Omental fat pad (tissue), 4 donors: ENCODE measurements around the gene AKAP7. TPM values are rescaled to one million over a fixed set of nuclear protein-coding genes. Genes with fewer than 3 reads are reported as not detected.

ENCODE experiments used
- ATAC-seq: fragments of 150-250 bp; one replicate; pipeline ENCODE4 v1.9.1; 2016; ENCODE audit warnings: mild to moderate bottlenecking, moderate library complexity; ENCODE audit not compliant: low FRiP score
- DNase-seq: peaks from one replicate; pipeline ENCODE4 v3.0.0-alpha.2; 2019; ENCODE audit warnings: low spot score
- CTCF ChIP-seq, 3 donors: fragments of 450-650 bp; IDR thresholded peaks; one replicate each; pipeline ENCODE4 v1.5.1; 2016 to 2017; ENCODE audit warnings: antibody characterized with exemption in 3 of 3, mild to moderate bottlenecking in 3 of 3, moderate library complexity in 2 of 3
- total RNA-seq, 4 donors: library from RNA; depleted of rRNA; stranded (reverse); fragments of >200 nt; gene quantifications; one replicate each; pipeline ENCODE4 v1.1.0, GENCODE V29; 2016

Gene AKAP7
- total RNA-seq, 4 donors from 2014 or later: 8.1 to 16.6 (median 10.7) TPM

DNA sequence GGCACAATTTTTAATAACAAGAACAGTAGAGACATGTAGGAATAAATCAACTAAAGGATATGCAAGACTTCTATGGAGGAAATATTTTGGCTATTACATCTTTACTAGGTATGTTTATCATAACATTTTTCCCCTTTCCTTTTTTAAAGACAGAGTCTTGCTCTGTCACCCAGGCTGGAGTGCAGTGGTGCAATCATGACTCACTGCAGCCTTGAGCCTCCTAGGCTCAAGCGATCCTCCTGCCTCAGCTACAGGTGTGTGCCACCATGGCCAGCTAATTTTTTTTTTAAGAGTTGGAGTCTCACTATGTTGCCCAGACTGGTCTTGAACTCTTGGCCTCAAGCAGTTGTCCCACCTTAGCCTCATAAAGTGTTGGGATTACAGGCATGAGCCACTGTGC, 37.0 kb downstream of the AKAP7 start:
- DNase-seq (no peak), ATAC-seq (no peak)
- TF ChIP-seq CTCF (IDR thresholded peaks at IDR 0.05): no peak

DNA sequence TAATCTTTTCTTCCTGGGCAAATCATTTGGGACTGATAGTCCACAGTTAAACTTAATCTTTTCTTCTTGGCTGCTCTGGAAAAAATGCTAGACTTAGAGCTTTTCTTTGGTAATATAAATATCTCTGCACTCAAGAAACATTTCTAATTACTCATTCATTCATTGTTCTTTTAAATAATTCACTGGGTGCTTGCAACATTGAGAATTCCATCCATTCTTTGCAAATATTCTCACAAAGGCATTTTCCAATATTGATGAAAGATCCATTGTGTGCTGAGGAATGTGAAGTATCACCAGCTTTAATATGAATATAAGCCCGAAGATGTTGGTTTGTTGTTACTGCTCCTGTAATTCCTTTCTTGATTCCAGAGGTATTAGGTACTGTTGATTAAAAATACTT, 38.4 kb downstream of the AKAP7 start:
- DNase-seq (no peak), ATAC-seq (no peak)
- no peak for TF ChIP-seq CTCF (IDR thresholded peaks at IDR 0.05)

- no peak for ATAC-seq
- no peak for TF ChIP-seq CTCF (IDR thresholded peaks at IDR 0.05)
Observed at GRCh38 chr6:131175564-131175963, 40.3 kb downstream of the AKAP7 start.

DNA sequence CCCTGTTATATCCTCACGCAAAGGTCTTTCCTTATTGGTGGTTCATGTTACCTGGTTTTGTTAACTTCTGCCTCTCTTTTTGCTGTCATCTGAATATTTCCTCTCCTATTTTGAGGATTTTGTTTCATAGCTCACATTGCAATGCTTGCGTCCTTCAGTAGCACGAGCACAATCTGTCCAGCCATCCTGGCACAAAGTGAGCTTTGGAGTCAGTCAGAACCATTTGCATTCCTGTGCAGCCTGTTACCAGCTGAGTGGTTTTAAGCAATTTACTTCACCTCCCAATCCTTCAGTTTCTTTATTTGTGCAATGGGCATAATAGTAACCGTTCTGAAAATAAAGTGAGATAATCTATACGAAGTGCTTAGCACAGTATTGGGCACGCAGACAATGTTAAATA, 42.7 kb downstream of the AKAP7 start:
- DNase-seq: no peak
- no peak for TF ChIP-seq CTCF (IDR thresholded peaks at IDR 0.05)
- no peak for ATAC-seq

More at GRCh38 chr6:131175564-131175963, 40.3 kb downstream of the AKAP7 start:
- no peak for DNase-seq

GRCh38 chr6:131182991-131183425, 47.7 kb downstream of the AKAP7 start:
- no peak for TF ChIP-seq CTCF (IDR thresholded peaks at IDR 0.05)
- ATAC-seq (no peak), DNase-seq (no peak)

DNA sequence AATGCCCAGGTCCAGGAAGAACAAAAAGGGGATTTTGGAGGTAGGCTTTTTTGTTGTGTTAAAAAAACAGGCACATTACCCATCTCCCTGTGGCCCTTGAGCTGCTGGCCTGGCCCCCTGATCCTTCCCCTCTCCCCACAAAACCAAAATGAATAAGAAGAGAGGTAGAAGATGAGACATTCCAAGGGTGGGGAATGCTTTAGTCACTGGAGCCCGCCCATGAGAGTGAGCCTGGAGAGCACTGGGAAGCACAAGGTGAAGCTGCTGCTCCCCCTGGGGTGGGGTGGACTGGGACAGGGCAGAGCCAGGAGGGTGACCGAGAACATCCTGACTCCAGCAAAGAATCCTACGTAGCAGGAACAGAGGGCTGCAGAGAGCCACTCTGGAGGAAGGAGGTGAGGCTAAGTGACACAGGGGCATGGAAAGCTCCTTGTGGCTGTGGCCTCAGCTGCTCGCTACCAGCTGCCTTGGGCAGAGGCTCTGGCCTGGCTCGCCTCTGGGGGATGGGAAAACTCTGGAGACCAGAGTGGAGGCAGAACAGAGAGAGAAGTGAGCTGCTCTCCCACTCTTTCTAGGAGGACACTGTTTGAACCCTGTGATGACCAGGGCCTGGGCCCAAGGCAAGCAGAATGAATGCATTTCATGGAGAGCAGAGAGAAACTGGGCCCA, 48.3 kb downstream of the AKAP7 start:
- ATAC-seq (no peak), DNase-seq (no peak)
- no peak for TF ChIP-seq CTCF (IDR thresholded peaks at IDR 0.05)

GRCh38 chr6:131191590-131191989, 56.3 kb downstream of the AKAP7 start:
- TF ChIP-seq CTCF (IDR thresholded peaks at IDR 0.05): no peak
- DNase-seq: no peak
- ATAC-seq: no peak
